Left lobe of liver (tissue), 2 donors: ENCODE data around the gene RFC5. TPM values are rescaled to one million over a fixed set of nuclear protein-coding genes. Genes with fewer than 3 reads are reported as not detected.
"Not testable (repeated sequence)": the region's sequence is repeated elsewhere in the genome, so short reads cannot be mapped to it uniquely, and the experiment has no call there.

Experiments used
- ATAC-seq: fragments of 200-7000 bp; cut with Tn5 transposase; one replicate; pipeline ENCODE4 v1.9.1; 2020; ENCODE audit warnings: mild to moderate bottlenecking, moderate library complexity
- DNase-seq: peaks from one replicate; pipeline ENCODE4 v3.0.0-alpha.2; 2020; ENCODE audit warnings: low spot score
- total RNA-seq: library from RNA; stranded (reverse); gene quantifications from one replicate; pipeline ENCODE4 v1.2.1, GENCODE V29; 2021
- donor health status: DM: no; HTN: no; CAD: no; lungs with moderate emphysema.
- donor health status: DM: no; HTN: yes; CAD: no.

Gene RFC5
- 8.6 TPM for total RNA-seq

DNA sequence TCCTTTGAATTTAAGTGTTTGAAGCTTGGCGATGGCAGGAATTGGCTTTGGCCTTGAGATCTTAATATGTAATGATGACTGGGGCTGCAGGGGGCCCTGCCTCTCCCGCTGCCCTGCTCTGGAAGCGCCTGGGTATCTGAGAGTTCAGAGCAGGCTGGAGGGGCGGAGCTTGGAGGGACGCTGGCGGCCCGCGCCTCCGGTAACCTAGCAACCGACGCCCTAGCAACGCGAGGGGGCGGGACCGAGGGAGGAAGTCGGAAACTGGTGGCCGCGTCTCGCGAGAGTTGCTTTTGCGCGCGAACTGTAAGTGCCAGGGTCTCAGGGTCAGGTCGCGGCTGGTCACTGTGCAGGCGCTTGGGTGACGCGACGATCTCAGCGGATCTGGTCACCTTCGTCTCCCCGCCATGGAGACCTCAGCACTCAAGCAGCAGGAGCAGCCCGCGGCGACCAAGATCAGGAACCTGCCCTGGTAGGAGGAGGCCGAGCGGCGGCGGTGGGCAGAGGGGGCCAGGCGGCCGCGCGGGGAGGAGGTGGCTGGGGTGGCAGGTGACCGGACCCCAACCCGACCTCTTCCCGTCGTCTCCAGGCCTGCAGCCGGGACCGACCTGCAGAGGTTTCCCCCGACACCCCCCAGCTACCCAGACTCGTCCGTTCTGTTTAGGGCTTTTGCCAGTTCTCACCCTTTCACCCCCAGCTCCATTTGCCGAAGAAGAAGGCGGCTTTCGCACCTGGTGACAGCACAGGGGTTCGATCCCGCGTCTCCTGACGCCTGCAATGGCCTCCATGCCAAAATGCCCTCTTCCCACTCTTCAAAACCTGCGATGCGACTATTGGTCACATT, at the start of gene RFC5:
RFC5 (plus strand) TSS at position 280 of the 841 bp plus-strand sequence; CDS start at position 405, 125 bp downstream.
- ATAC-seq (peak; percentile 97), DNase-seq (peak; percentile 99)

DNA sequence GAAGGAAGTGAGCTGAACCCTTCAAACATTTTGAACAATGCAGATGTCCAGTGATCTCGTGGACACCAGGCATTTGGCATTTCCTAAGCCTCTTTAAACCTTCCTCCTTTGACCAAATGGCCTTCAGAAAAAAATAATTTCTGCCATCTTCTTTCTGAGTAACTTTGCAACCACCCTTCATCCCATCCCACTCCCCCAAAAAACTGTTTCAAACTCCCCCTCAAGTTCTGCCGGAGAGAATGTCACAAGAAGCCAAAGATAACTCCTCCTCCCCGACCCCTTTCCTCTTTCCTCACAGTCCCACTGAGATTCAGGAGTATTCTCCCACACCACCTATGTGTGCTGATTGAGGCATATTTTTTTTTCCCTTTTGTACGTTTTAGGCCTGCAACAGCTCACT, 49.5 kb upstream of the RFC5 start:
- DNase-seq: no peak
- no peak for ATAC-seq

- DNase-seq (no peak), ATAC-seq (no peak)
These were observed 49.0 kb upstream of the RFC5 start for GRCh38 chr12:117967512-117967911.

DNA sequence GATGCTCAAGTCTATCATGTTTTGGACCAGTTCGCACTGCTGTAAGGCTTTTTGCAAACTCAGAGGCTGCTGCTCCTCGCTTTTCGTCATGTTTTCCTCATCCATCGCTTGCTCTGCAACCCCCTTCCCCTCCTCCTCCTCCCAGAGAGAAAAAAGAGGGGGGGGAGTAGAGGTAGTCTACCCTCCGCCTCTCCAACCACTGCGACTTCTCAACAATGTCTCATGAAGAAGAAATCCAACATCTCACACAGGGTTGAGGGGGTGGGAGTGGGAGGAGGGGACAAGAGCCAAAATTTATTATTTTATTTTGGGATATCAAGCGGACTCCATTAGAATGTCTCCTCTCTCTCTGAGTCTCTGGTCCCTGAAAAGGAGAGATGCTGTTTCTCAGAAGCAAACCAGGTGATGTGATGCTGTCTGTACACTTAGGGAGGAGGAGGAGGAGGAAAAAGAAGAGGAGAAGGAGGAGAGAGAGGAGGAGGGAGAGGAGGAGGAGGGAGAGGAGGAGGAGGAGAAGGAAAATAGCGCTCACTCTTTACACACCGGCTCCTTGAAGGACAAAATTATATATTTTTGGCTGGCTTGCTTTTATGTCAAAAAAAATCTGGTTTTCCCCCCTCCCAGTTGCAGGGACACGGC, 48.2 kb upstream of the RFC5 start:
- ATAC-seq (no peak), DNase-seq (no peak)

DNA sequence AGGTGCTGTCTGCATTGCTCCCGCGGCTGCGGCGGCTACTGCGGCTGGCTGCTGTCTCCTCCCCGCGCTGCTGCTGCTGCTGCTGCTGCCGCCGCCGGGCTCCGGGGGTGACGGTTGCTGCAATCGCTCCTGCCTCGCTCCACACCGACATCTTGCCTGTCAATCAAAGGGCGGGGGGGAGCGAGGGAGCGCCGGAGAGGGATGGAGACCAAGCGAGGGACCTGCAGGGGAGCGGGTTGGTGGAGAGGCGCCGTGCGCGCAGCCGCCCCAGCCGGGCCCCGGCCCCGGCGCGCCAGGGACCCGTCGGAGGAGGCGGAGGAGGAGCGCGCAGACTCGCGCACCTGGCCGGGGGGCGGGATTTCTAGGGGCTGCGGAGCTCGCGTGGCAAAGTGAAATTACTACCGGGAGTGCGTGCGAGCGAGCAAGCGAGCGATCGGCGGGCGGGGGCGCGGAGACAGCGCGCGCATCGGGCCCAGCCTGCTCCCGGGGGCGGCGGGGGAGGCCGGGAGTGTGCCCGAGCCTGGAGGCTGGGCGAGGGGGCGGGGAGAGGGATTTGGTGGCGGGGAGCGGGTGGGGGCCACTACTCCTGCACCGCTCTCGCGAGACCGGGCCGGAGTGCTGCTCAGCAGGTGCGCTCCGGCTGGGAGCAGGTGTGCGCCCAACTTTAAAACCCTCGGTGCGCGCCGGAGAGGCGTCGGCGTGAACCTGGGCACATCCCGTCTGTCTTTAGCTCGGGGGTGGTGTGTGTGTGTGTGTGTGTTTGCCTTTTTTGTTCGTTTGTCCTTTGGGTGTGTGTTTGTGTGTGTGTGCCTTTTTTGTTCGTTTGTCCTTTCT, 47.5 kb upstream of the RFC5 start, which contains the start of gene KSR2:
KSR2 (minus strand) TSS at position 165 of the 834 bp plus-strand sequence. CDS start 735 bp downstream, outside the sequence.
- ATAC-seq (peak; percentile 54), DNase-seq (peak; percentile 44)

DNA sequence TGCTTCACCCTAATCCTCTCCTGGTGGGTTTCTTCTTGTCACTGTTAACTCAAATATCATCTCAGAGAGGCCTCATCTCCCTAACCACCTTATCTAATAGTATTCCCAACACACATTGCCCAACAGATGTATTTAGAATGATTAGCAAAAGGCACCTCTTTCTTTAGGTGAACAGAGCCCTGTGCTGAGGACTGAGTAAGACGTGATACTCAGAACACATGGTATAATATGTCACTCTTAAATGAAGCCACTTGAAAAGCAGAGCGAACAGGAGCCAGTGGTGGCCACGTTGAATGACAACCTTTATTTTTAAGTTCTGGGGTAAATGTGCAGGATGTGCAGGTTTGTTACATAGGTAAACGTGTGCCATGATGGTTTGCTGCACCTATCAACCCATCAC, 46.2 kb upstream of the RFC5 start:
- no peak for ATAC-seq
- no peak for DNase-seq

DNA sequence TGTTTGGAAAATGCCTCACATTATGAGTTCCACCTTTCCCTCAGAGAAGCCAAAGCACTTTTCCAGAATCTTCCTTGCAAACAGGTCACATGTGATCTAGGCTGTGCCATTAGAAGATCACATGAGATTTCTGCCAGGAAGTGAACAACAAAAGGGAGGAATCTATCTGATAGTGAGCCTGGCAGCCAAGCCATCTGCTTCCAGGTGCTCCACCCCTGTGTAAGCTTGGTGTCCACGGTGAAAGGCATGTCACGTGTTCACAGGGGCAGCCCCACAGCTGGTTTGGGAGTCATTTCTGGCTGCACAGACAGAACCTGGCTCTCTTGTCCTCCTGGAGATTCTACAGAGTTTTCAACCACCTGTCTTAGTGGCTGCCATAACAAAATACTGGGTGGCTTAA, 44.2 kb upstream of the RFC5 start:
- no peak for ATAC-seq
- DNase-seq: no peak

- ATAC-seq: no peak
- no peak for DNase-seq
These were observed 41.5 kb upstream of the RFC5 start for GRCh38 chr12:117975006-117975405.

GRCh38 chr12:117977373-117977772, 39.1 kb upstream of the RFC5 start:
- DNase-seq (no peak), ATAC-seq (no peak)

DNA sequence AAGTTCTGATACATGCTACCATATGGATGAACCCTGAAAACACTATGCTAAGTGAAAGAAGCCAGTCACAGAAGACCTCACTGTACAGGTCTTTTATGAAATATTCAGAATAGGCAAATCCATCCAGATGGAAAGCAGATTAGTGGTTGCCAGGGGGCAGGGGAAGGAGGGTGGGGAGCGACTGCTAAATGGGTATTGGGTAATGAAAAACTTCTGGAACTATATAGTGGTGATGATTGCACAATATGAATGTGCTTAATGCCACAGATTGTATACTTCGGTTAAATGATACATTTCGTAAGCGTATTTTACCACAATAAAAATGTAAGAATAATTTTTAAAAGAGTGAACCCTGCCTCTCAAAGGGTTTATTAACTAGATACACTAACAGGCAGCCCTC, 35.9 kb upstream of the RFC5 start:
- ATAC-seq (no peak), DNase-seq (no peak)

DNA sequence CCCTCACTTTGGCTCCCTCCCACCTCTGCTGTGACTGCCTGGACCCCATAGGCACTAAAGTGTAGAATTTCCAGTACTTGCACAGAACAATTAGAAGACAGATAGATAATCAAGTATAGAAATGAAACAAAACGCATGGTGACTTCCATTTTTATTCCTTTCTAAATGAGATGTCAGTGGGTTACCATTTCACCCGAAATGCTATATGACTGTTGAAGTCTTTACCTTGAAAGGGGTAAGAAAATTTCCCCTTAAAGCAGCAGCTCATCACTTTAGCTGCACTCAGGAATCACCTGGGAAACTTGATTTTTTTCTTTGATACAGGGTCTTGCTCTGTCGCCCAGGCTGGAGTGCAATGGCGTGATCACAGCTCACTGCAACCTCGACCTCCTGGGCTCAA, 35.2 kb upstream of the RFC5 start:
- no peak for DNase-seq
- no peak for ATAC-seq

DNA sequence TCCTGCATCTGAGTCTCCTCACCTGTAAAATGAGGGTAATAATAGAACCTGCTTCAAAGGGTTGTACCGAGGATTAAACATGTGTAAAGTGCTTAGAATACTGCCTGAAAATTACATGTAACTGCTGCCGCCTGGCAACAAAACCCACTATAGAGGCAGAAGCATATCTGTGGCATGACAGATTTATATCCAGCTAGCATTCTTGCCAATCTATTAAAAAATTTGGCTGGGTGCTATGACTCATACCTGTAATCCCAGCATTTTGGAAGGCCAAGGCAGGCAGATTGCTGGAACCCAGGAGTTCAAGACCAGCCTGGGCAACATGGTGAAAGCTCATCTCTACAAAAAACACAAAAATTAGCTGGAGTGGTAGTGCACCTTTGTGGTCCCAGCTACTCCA, 31.3 kb upstream of the RFC5 start:
- ATAC-seq: no peak
- DNase-seq: no peak

DNA sequence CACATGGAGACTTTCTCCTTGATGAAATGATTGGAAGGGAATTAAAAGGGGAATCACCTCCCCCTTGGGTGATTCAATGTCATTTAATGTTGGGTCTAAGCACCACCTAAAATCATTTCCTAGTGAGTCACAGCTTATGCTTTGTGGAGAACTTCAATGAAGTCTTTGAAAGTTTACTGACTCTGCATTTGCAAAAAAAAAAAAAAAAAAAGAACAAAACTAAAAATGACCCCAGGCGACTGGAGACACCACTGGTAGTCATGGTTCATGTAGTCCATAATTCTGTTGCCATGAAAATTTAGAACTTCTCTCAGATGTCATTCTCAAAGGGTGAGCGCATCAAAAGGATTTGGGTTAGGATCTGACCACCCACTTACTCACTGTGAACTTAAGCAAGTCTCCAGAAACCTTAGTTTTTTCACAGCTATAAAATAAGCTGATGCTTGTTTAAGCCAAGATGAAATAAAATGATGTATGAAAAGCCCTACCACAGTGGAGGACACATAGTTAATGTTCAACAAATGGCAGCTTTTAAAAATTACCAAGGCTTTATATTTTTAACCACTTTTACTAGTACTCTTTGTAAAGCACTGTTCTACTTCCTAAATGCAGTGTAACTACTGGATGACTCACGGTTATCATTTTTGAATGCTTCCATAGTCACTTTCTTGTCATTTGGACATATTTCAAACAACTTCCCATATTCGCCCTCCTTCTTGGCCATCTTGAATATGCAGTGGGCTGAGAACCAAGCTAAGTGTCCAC, 29.6 kb upstream of the RFC5 start:
- no peak for ATAC-seq

GRCh38 chr12:117994551-117995438, 21.7 kb upstream of the RFC5 start:
- no peak for DNase-seq
- ATAC-seq: no peak

More for the DNA sequence above, 29.6 kb upstream of the RFC5 start:
- DNase-seq: no peak

DNA sequence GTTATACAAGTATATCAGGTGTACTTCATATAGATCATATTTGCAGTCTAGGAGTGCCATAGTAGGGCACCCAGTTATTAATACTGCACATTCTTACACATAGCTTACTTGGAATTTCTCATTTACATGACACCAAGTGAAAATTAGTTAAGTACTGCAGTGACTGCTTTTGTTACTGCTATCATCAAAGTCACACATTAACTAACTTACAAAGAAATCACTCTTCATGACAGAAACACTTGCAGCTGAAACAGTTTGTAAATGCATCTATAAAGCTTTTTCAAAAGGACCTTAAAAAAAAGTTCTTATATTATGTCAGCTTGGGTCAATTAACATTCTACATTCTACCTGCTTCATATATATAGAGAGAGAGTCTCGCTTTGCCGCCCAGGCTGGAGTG, 17.8 kb upstream of the RFC5 start:
- ATAC-seq: no peak
- no peak for DNase-seq

DNA sequence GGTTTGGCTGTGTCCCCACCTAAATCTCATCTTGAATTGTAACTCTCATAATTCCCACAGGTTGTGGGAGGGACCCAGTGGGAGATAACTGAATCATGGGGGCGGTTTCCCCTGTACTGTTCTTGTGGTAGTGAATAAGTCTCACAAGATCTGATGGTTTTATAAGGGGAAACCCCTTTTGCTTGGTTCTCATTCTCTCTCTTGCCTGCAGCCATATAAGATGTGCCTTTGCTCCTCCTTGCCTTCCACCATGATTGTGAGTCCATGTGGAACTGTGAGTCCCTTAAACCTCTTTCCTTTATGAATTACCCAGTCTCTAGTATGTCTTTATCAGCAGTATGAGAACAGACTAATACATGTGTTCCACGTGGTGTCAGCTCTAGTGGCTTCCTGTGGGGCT, 16.7 kb upstream of the RFC5 start:
- not testable (repeated sequence) for DNase-seq, ATAC-seq

DNA sequence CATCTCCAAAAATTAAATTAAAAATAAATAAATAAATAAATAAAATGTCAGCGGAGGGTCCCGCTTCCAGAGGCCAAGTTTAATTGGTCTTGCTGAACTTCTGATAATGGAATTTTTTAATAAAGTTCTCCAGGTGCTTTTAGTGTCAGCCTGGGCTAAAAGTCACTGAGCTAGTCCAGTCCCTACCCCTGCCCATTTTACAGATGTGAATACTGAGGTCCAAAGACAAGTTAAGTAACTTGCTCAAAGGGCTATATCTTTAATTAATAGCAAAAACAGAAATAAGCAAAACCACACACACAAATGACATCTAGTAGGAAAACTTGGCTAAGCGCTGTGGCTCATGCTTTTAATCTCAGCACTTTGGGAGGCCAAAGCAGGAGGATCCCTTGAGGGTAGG, 5.6 kb upstream of the RFC5 start:
- no peak for ATAC-seq

GRCh38 chr12:118011377-118011776, 5.1 kb upstream of the RFC5 start:
- ATAC-seq (no peak), DNase-seq (no peak)

More for the DNA sequence above, 5.6 kb upstream of the RFC5 start:
- DNase-seq: no peak

- DNase-seq (no peak), ATAC-seq (no peak)
These were observed 4.5 kb upstream of the RFC5 start for GRCh38 chr12:118011961-118012360.

DNA sequence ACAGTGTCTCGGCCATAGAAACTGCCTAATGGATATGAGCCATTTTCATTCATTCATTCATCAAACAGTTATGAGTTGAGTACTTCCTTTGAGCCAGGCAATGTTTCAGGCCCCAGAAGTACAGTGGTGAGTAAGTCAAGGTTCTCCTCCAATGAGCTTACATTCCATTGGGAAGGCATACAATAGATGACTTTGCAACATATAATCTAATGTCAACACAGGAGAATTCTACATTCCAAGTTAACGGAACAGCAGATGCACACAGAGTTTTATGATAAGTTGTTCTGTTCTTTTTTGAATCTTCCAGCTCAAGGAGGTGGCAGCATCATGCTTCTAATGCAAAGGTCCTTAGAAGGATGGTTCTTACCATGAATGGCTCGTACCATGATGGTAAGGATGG, 3.2 kb upstream of the RFC5 start:
- ATAC-seq (no peak), DNase-seq (no peak)
